ENCODE results near the gene NTNG1. TPM values are rescaled to one million over a fixed set of nuclear protein-coding genes. Genes with fewer than 3 reads are reported as not detected.

Gene NTNG1
- total and polyA plus RNA-seq, 2 of the 4 experiments (the other 2 are of a cell fraction) = 1.2 to 2.3 TPM

- Histone ChIP-seq H4K20me1 (ENCODE audit: insufficient read depth, low read length) (no peaks in the 10 kb centered on the region), H3K79me1 (ENCODE audit: low read depth in 1 of 2, low read length in 2 of 2) (no peaks in the 10 kb centered on the region), H2AFZ (replicated peaks; ENCODE audit: low read length, poor library complexity) (no peak overlapping the region), H2AK5ac (ENCODE audit: low read depth, low read length) (no peak overlapping the region), H2BK5ac (ENCODE audit: low read depth, low read length, poor library complexity, severe bottlenecking) (no peak overlapping the region), H3K4ac (ENCODE audit: low read depth, low read length) (no peak overlapping the region), H3K9me3 (ENCODE audit: control insufficient read depth, insufficient read depth, low read length) (no peaks in the 10 kb centered on the region), H3K9ac (ENCODE audit: low read depth, low read length) (no peak overlapping the region), H2BK15ac (ENCODE audit: low read depth, low read length) (no peak overlapping the region), H3K27ac (ENCODE audit: insufficient read depth, low read length) (no peak overlapping the region), H2BK20ac (ENCODE audit: low read depth, low read length) (no peak overlapping the region), H4K8ac (ENCODE audit: low read depth in 2 of 2, low read length in 2 of 2) (no peak overlapping the region), H2BK120ac (ENCODE audit: low read depth, low read length) (no peak overlapping the region), H3K4me2 (ENCODE audit: low read depth, low read length) (no peak overlapping the region), H4K5ac (ENCODE audit: low read depth, low read length) (no peak overlapping the region), H2AK9ac (replicated peaks; ENCODE audit: low read depth, low read length, poor library complexity) (no peak overlapping the region), H4K91ac (ENCODE audit: insufficient read depth, low read depth, low read length) (no peak overlapping the region), H3K9me1 (ENCODE audit: insufficient read depth, low read length) (no peaks in the 10 kb centered on the region), H3K14ac (replicated peaks; ENCODE audit: low read depth, low read length) (no peak overlapping the region), H3K18ac (ENCODE audit: low read depth, low read length) (no peak overlapping the region), H3K27me3 (ENCODE audit: control insufficient read depth, insufficient read depth, low read length) (no peaks in the 10 kb centered on the region), H3K4me1 (ENCODE audit: control insufficient read depth, insufficient read depth, low read length) (no peaks in the 10 kb centered on the region), H3K23ac (ENCODE audit: low read depth, low read length) (no peak overlapping the region), H3K36me3 (ENCODE audit: control insufficient read depth, insufficient read depth, low read length) (no peaks in the 10 kb centered on the region), H3K4me3 (ENCODE audit: insufficient read depth, low read depth, low read length) (no peak overlapping the region), H3K56ac (ENCODE audit: extremely low read depth, insufficient read depth, low read length) (no peak overlapping the region)
- no peak for DNase-seq
- no CpG with 5 or more reads among the region's 1 CpG for WGBS, 2 experiments (ENCODE audit: extremely low coverage in 2 of 2, insufficient read length in 1 of 2)
- CTCF ChIA-PET = no interaction called here
- POLR2A ChIA-PET (ENCODE audit: unreplicated experiment) = no interaction called here
- in situ Hi-C loops (cut with MboI; ENCODE audit: low sequenced_read_pairs) (no loop called here), intact Hi-C loops (cut with micrococcal nuclease) (no loop called here), dilution Hi-C loops (cut with HindIII; ENCODE audit: low sequenced_read_pairs, unreplicated experiment) (no loop called here)
- ATAC-seq (ENCODE audit: low read depth) = no peak
- BruUV-seq (replicated peaks) = no TSS peak
- TF ChIP-seq MAZ (IDR thresholded peaks at IDR 0.05; ENCODE audit: borderline replicate concordance, low read depth, low read length) (no peak), RCOR1 (IDR thresholded peaks at IDR 0.05; ENCODE audit: insufficient replicate concordance, low read length) (no peak), SMC3 (IDR thresholded peaks at IDR 0.05; ENCODE audit: low read depth, low read length) (no peak), MAFK (IDR thresholded peaks at IDR 0.05; ENCODE audit: low read depth, low read length) (no peak), FOS (IDR thresholded peaks at IDR 0.05; ENCODE audit: low read depth, low read length) (no peak), CHD1 (IDR thresholded peaks at IDR 0.05; ENCODE audit: low read depth, low read length) (no peak)
- TF ChIP-seq, protein P1, sequence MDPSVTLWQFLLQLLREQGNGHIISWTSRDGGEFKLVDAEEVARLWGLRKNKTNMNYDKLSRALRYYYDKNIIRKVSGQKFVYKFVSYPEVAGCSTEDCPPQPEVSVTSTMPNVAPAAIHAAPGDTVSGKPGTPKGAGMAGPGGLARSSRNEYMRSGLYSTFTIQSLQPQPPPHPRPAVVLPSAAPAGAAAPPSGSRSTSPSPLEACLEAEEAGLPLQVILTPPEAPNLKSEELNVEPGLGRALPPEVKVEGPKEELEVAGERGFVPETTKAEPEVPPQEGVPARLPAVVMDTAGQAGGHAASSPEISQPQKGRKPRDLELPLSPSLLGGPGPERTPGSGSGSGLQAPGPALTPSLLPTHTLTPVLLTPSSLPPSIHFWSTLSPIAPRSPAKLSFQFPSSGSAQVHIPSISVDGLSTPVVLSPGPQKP (IDR thresholded peaks at IDR 0.05; ENCODE audit: borderline replicate concordance, low read depth, low read length) = no peak
Measured at GRCh38 chr1:107195476-107195875, 54.6 kb downstream of the NTNG1 start.

All from IMR-90 (cell line).